Endothelial cell (in vitro differentiated cells): Measurements from ENCODE around the gene SKAP1. TPM values are rescaled to one million over a fixed set of nuclear protein-coding genes. Genes with fewer than 3 reads are reported as not detected.

Experiments used
- DNase-seq: peaks from one replicate; pipeline ENCODE4 v3.0.0; 2021; ENCODE audit warnings: low spot score
- H3K27ac Mint-ChIP-seq: one replicate; pipeline ENCODE4 v1.8.0; 2021; ENCODE audit warnings: mixed read lengths, inconsistent platforms; ENCODE audit not compliant: unreplicated experiment
- H3K27me3 Mint-ChIP-seq: one replicate; pipeline ENCODE4 v1.8.0; 2021; ENCODE audit warnings: mild to moderate bottlenecking, moderate library complexity, mixed read lengths, inconsistent platforms; ENCODE audit not compliant: unreplicated experiment
- H3K36me3 Mint-ChIP-seq: one replicate; pipeline ENCODE4 v1.8.0; 2021; ENCODE audit warnings: mild to moderate bottlenecking, low read depth, mixed read lengths, inconsistent platforms; ENCODE audit not compliant: unreplicated experiment
- H3K4me1 Mint-ChIP-seq: one replicate; pipeline ENCODE4 v1.8.0; 2021; ENCODE audit warnings: mild to moderate bottlenecking, mixed read lengths, inconsistent platforms; ENCODE audit not compliant: unreplicated experiment
- H3K4me3 Mint-ChIP-seq: one replicate; pipeline ENCODE4 v1.8.0; 2021; ENCODE audit warnings: mild to moderate bottlenecking, mixed read lengths, inconsistent platforms; ENCODE audit not compliant: unreplicated experiment
- H3K9me3 Mint-ChIP-seq: one replicate; pipeline ENCODE4 v1.8.0; 2021; ENCODE audit warnings: mixed read lengths, inconsistent platforms; ENCODE audit not compliant: unreplicated experiment
- CTCF ChIP-seq: fragments of 200-600 bp; sonication (generic); IDR thresholded peaks from one replicate; pipeline ENCODE4 v1.5.0; 2021; ENCODE audit warnings: antibody characterized with exemption; ENCODE audit not compliant: unreplicated experiment
- total RNA-seq: library from RNA; stranded (reverse); fragmentation: NEBNext Ultra II Directional; extraction: Animal tissue kit (Norgen Biotek cat#: 25700); gene quantifications from one replicate; pipeline ENCODE4 v1.2.1, GENCODE V29; 2021; ENCODE audit not compliant: unreplicated experiment

The SKAP1 gene
- total RNA-seq, 1 donor from 2014 or later, result 2.1 TPM

- Mint-ChIP-seq H3K36me3 (no peaks in the 10 kb centered on the region), H3K9me3 (no peaks in the 10 kb centered on the region), H3K27me3 (peaks cover 1% of the 10 kb centered on the region), H3K4me1 (peaks cover 6% of the 10 kb centered on the region), H3K4me3 (no peak overlapping the region), H3K27ac (no peak overlapping the region)
- TF ChIP-seq CTCF, result peak; percentile 66
- DNase-seq, result peak; percentile 63
These were observed 122.1 kb downstream of the SKAP1 start for GRCh38 chr17:48307814-48308411.

- H3K27me3 Mint-ChIP-seq, result no peaks in the 10 kb centered on the region
These were observed 122.8 kb downstream of the SKAP1 start for GRCh38 chr17:48307255-48307654.

GRCh38 chr17:48301002-48301401, 129.0 kb downstream of the SKAP1 start:
- no peaks in the 10 kb centered on the region for H3K9me3 Mint-ChIP-seq
- H3K27me3 Mint-ChIP-seq, result peaks cover 6% of the 10 kb centered on the region
- peaks cover 11% of the 10 kb centered on the region for H3K4me1 Mint-ChIP-seq
- H3K27ac Mint-ChIP-seq, result no peak overlapping the region
- no peak for TF ChIP-seq CTCF
- no peaks in the 10 kb centered on the region for H3K36me3 Mint-ChIP-seq
- DNase-seq, result no peak
- no peak overlapping the region for H3K4me3 Mint-ChIP-seq

More at GRCh38 chr17:48307255-48307654, 122.8 kb downstream of the SKAP1 start:
- Mint-ChIP-seq H3K36me3 (no peaks in the 10 kb centered on the region), H3K4me1 (peaks cover 11% of the 10 kb centered on the region), H3K27ac (no peak overlapping the region), H3K9me3 (no peaks in the 10 kb centered on the region), H3K4me3 (no peak overlapping the region)
- TF ChIP-seq CTCF, result no peak
- DNase-seq, result no peak

GRCh38 chr17:48299760-48300159, 130.3 kb downstream of the SKAP1 start:
- H3K27ac Mint-ChIP-seq, result no peak overlapping the region

More at GRCh38 chr17:48299760-48300159, 130.3 kb downstream of the SKAP1 start:
- TF ChIP-seq CTCF, result no peak
- no peak overlapping the region for H3K4me3 Mint-ChIP-seq
- DNase-seq, result no peak
- H3K27me3 Mint-ChIP-seq, result peaks cover 6% of the 10 kb centered on the region
- no peaks in the 10 kb centered on the region for H3K9me3 Mint-ChIP-seq
- H3K36me3 Mint-ChIP-seq, result no peaks in the 10 kb centered on the region
- peaks cover 19% of the 10 kb centered on the region for H3K4me1 Mint-ChIP-seq
